Hematopoietic multipotent progenitor cell treated with erythropoietin and hydrocortisone succinate and interleukin-3 and kit ligand, for 17 days (in vitro differentiated cells): ENCODE measurements around the gene TTI1.

Source experiments
- DNase-seq: peaks from one replicate; pipeline ENCODE4 v3.0.0-alpha.2; 2015; ENCODE audit warnings: low spot score

Gene TTI1

GRCh38 chr20:38033330-38034107 is at the start of gene TTI1, which contains the start of gene RPRD1B:
Gene TTI1 (minus strand): TSS chr20:38033456. CDS start chr20:38013816, 19,640 bp downstream.
Gene RPRD1B (plus strand): TSS chr20:38033746. CDS start chr20:38033948, 202 bp downstream.
- peak; percentile 92 for DNase-seq

GRCh38 chr20:38082894-38083293 is 49.6 kb upstream of the TTI1 start:
- no peak for DNase-seq

DNA sequence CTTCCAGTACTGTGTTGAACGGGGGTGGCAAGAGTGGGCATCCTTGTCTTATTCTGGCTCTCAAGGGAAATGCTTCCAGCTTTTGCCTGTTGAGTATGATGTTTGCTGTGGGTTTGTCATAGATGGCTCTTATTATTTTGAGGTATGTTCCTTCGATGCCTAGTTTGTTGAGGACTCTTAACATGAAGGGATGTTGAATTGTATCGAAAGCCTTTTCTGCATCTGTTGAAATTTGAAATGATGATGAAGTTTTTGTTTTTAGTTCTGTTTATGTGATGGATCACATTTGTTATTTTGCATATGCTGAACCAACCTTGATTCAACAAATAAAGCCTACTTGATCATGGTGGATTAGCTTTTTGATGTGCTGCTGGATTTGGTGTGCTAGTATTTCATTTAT is 48.3 kb upstream of the TTI1 start:
- DNase-seq, result no peak

- no peak for DNase-seq
Observed at GRCh38 chr20:38079353-38079752, 46.1 kb upstream of the TTI1 start.

DNA sequence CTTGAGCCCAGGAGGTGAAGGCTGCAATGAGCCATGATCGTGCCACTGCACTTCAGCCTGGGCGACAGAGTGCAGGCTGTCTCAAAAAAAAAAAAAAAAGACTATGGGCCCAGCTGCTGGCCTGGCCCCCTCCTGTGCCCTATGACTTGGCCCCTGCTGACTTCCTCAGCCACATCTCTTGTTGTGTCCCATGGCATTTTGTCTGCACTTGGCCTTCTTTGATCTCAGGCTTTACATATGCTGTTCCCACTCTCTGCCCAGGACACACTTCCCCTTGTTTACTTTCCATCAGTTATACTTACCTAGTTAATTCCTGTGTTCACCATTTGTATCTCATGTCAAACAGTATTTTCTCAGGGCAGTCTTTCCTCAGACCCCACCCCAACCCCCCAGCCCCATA is 44.8 kb upstream of the TTI1 start:
- DNase-seq, result no peak

GRCh38 chr20:38076548-38076947 is 43.3 kb upstream of the TTI1 start:
- DNase-seq, result no peak

GRCh38 chr20:38075161-38075998 is 42.1 kb upstream of the TTI1 start:
- DNase-seq, result no peak

GRCh38 chr20:38073307-38074071 is 40.2 kb upstream of the TTI1 start:
- DNase-seq, result peak; percentile 70

DNA sequence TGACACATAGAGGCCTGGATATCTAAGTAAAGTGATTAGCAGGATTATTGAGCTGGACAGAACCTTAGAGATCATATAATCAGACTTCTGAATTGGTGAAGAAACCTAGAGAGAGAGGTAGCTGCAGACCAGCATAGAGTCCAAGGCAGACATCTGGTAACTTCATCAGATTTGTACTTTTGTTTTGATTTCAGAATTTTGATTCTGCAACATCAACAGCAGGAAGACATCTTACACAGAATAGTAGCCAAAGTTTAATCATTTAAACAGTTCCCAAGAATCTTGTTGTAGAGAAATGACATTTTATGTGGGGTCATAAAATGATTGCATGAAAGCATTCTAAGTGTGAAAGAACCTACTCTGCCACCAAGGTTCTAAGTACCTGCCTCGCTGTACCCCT is 39.6 kb upstream of the TTI1 start:
- no peak for DNase-seq

- no peak for DNase-seq
Observed at GRCh38 chr20:38067717-38068365, 34.6 kb upstream of the TTI1 start.

DNA sequence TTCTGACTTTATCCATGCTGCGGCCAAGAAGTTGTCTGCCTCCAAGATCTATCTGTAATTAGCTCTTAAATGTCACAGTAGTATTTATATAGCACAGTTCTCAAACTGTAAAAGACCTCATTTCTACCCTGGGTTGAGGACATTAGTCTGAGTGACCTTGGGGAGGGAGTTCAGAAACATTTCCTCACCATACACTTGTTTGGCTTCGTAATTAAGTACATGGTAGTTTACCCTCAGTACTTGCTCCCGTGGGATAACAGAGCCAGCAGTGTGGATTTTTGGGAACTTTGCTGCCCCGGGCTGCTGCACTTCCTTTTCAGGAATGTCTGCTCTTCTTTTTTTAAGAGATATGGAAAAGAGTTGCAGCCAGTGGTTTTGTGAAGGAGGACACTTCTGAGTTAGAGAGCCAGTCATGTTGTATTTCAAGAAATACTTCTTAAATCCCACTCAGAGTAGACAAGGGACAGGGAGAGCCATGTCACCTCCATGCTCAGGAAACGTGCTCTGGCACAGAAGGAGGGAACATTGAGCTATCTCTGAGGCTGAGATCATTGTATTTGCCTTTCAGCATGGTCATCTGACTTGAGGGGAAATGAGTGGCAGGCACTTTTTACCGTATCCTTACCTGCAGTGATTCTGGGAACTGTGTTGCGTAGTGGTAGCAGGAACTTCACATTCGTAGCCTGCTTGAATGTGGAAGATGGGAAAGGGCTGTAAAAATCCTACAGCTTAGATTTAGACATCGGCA is 33.9 kb upstream of the TTI1 start:
- DNase-seq, result no peak

DNA sequence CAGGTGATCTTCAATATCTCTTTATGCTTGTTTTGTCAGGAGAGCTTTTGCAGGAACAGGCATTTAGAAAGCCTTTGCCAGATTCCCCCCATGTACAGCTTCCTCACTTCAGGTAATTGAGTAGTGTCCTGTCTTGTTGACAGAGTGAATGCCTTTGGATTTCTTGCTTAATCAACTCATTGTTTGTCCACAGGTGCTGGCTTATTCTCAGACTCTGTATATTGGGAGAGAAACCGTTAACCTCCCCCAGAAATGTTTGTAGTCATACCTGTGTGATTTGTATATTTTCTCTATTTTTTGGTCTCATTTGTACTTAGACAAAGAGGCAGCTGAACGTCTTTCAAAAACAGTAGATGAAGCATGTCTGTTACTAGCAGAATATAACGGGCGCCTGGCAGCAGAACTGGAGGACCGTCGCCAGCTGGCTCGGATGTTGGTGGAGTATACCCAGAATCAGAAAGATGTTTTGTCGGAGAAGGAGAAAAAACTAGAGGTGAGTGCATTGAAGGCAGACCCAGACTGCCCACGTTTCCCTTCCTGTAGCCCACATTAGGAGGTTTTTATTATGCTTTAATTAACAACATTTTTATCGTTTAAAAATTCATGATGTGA is 32.6 kb upstream of the TTI1 start:
- DNase-seq, result no peak

- DNase-seq, result no peak
Observed at GRCh38 chr20:38063911-38064530, 30.8 kb upstream of the TTI1 start.

GRCh38 chr20:38062890-38063289 is 29.6 kb upstream of the TTI1 start:
- no peak for DNase-seq

- no peak for DNase-seq
Observed at GRCh38 chr20:38061109-38061508, 27.9 kb upstream of the TTI1 start.

DNA sequence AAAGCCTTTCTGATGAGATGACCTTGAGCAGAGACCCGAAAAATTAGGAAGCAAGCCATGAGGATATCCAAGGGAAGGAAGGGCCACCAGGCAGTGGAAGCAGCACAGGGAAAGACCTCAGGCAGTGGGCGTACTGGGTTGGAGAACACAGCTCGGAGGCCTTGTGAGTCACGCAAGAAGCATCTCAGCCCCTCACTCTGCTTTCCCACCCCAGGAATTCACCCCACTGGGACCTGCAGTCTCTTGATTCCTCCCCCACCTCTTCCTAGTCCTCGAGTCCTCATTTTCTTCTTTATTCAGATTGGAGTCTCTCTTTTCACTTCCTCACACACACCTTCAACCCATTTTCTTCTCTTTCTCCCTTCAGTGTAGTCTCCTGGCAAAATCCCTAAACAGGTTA is 27.3 kb upstream of the TTI1 start:
- no peak for DNase-seq

GRCh38 chr20:38059832-38060231 is 26.6 kb upstream of the TTI1 start:
- no peak for DNase-seq

DNA sequence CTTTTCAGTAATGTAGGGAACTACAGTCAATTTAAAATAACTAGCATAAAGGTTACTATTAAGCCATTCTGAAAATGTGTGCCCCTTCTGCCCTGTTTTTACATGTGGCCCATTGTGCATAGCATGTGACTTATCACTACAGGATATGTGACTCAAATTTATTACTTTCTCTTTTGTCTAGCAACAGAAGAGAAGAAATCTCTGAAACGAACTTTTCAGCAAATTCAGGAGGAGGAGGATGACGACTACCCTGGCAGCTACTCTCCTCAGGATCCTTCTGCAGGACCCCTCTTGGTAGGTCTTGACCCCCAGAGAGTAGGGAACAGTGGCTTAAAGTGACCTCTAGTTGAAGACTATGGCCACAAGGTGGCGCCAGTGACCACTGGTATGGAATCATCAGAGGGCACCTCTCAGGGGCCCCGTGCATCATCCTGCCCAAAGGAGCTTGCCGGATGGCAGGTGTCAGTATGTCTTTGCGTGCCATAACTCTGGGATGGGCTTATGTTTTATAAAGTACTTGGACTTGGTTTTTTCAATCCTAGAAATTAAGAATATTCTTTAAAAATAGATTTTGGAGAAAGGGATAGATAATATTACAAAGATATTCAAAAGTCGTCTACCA is 24.2 kb upstream of the TTI1 start:
- peak; percentile 90 for DNase-seq

- DNase-seq, result no peak
Observed at GRCh38 chr20:38055848-38056247, 22.6 kb upstream of the TTI1 start.

DNA sequence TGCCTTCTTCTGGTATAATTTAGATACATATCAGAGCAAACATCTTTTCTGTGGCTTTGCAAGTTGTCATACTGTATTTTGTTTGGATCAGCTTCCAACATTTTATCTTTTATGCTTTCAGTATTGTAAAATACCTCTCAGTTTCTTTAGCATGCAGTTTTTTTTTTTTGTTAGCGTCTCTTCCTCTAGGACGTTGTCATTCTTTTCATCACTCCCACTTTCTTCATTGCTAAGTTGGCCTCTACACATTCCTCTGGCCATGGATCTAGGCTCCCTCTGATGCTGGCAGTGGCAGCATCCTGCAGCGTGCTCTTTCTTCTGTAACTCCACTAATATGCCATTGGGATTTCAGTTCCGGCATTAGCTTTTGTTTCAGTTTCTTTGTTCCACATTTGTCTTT is 22.0 kb upstream of the TTI1 start:
- no peak for DNase-seq
